GM12891 (cell line): ENCODE data around the gene PLEK2.

Experiments
- DNase-seq: peaks from one replicate; pipeline ENCODE4 v3.0.0; 2011; ENCODE audit warnings: low spot score; ENCODE audit not compliant: insufficient read length
- FAIRE-seq: peaks from 2 replicates; lab custom pipeline; 2011; peaks lifted over from hg19 to GRCh38; lab: Jason Lieb, UNC
- PAX5 ChIP-seq: IDR thresholded peaks from 2 replicates; pipeline ENCODE4 v1.6.1; 2011; ENCODE audit warnings: low read length, moderate library complexity, mild to moderate bottlenecking; ENCODE audit not compliant: insufficient read depth, severe bottlenecking
- POLR2A ChIP-seq: IDR thresholded peaks from 2 replicates; pipeline ENCODE4 v1.6.1; 2011; ENCODE audit warnings: low read depth, low read length, control low read depth
- POLR2AphosphoS5 ChIP-seq: IDR thresholded peaks from 2 replicates; pipeline ENCODE4 v1.6.1; 2011; ENCODE audit warnings: low read depth, low read length, control low read depth
- POU2F2 ChIP-seq: IDR thresholded peaks from 2 replicates; pipeline ENCODE4 v1.6.1; 2011; ENCODE audit warnings: low read depth, mild to moderate bottlenecking, control low read depth, low read length, moderate library complexity
- SPI1 ChIP-seq: IDR thresholded peaks from 2 replicates; pipeline ENCODE4 v1.6.1; 2011; ENCODE audit warnings: low read depth, low read length, control low read depth
- TAF1 ChIP-seq: IDR thresholded peaks from 2 replicates; pipeline ENCODE4 v1.6.1; 2011; ENCODE audit warnings: low read depth, low read length, control low read depth

Gene PLEK2

GRCh38 chr14:67389811-67390534 is 22.0 kb downstream of the PLEK2 start:
- FAIRE-seq (no peak), DNase-seq (no peak)
- TF ChIP-seq POLR2A: no peak
- no peak for TF ChIP-seq TAF1
- no peak for TF ChIP-seq POLR2AphosphoS5
- TF ChIP-seq SPI1: no peak
- no peak for TF ChIP-seq PAX5
- TF ChIP-seq POU2F2: no peak

- DNase-seq (no peak), FAIRE-seq (no peak)
- no peak for TF ChIP-seq TAF1
- no peak for TF ChIP-seq POU2F2
- TF ChIP-seq POLR2AphosphoS5: no peak
- no peak for TF ChIP-seq PAX5
- TF ChIP-seq SPI1: no peak
- TF ChIP-seq POLR2A: no peak
These were observed 22.7 kb downstream of the PLEK2 start for GRCh38 chr14:67389275-67389674.

- TF ChIP-seq POLR2AphosphoS5 (no peak), POU2F2 (no peak), TAF1 (no peak)
- no peak for DNase-seq
- no peak for FAIRE-seq
These were observed 24.8 kb downstream of the PLEK2 start for GRCh38 chr14:67387195-67387594.

GRCh38 chr14:67385618-67386017 is 26.3 kb downstream of the PLEK2 start:
- TF ChIP-seq SPI1 (no peak), POU2F2 (no peak), POLR2A (no peak), TAF1 (no peak), PAX5 (no peak), POLR2AphosphoS5 (no peak)
- DNase-seq (no peak), FAIRE-seq (no peak)

GRCh38 chr14:67385120-67385519 is 26.8 kb downstream of the PLEK2 start:
- FAIRE-seq: no peak
- no peak for DNase-seq
- TF ChIP-seq PAX5 (no peak), POLR2A (no peak), POLR2AphosphoS5 (no peak), POU2F2 (no peak), SPI1 (no peak), TAF1 (no peak)

GRCh38 chr14:67377916-67378315 is 34.0 kb downstream of the PLEK2 start:
- DNase-seq: no peak
- TF ChIP-seq SPI1 (peak; percentile 73), PAX5 (no peak)
- FAIRE-seq: peak; percentile 40

- DNase-seq (no peak), FAIRE-seq (no peak)
- TF ChIP-seq POLR2A (no peak), PAX5 (no peak), POU2F2 (no peak), SPI1 (no peak), TAF1 (no peak), POLR2AphosphoS5 (no peak)
These were observed 38.6 kb downstream of the PLEK2 start for GRCh38 chr14:67373347-67373746.

GRCh38 chr14:67372833-67373232 is 39.1 kb downstream of the PLEK2 start:
- TF ChIP-seq POLR2AphosphoS5: no peak
- no peak for TF ChIP-seq TAF1
- no peak for TF ChIP-seq PAX5
- no peak for TF ChIP-seq POU2F2
- no peak for TF ChIP-seq POLR2A
- TF ChIP-seq SPI1: no peak
- no peak for FAIRE-seq
- DNase-seq: no peak

GRCh38 chr14:67371247-67372148 is 40.5 kb downstream of the PLEK2 start:
- DNase-seq (no peak), FAIRE-seq (no peak)
- TF ChIP-seq POLR2A: no peak
- no peak for TF ChIP-seq POLR2AphosphoS5
- no peak for TF ChIP-seq SPI1
- TF ChIP-seq TAF1: no peak
- no peak for TF ChIP-seq PAX5
- no peak for TF ChIP-seq POU2F2

- no peak for DNase-seq
- no peak for FAIRE-seq
- TF ChIP-seq POU2F2 (no peak), TAF1 (no peak), PAX5 (no peak), POLR2A (no peak), SPI1 (no peak), POLR2AphosphoS5 (no peak)
These were observed 41.1 kb downstream of the PLEK2 start for GRCh38 chr14:67370830-67371229.

- TF ChIP-seq POLR2AphosphoS5 (no peak), POU2F2 (no peak)
- FAIRE-seq (peak; percentile 9), DNase-seq (no peak)
These were observed 46.5 kb downstream of the PLEK2 start for GRCh38 chr14:67365476-67365875.
